T-cell (primary cell): ENCODE data around the gene CHD2. TPM values are rescaled to one million over a fixed set of nuclear protein-coding genes. Genes with fewer than 3 reads are reported as not detected.

Source experiments
- ATAC-seq, 4 experiments: fragments of 200-7000 bp in 3 of 4; fragments of 150-1000 bp in 1 of 4; cut with Tn5 transposase; replicated peaks in 1 of 4; 1 replicate in 3 of 4; 2 replicates in 1 of 4; pipeline ENCODE4 v1.10.0; 2021; ENCODE audit warnings: moderate library complexity in 3 of 4, mild to moderate bottlenecking in 2 of 4, moderate number of reproducible peaks in 1 of 4
- CTCF ChIA-PET, 2 donors: fragments of 300-600 bp; sonication (Branson Sonifier 250); formaldehyde crosslinking; loops; one replicate each; lab custom pipeline; 2022; ENCODE audit warnings: antibody characterized with exemption in 2 of 2; lab: Charles Lee
- POLR2A ChIA-PET, 2 donors: fragments of 300-600 bp; sonication (Branson Sonifier 250); formaldehyde crosslinking; loops; one replicate each; lab custom pipeline; 2022; ENCODE audit warnings: antibody characterized with exemption in 2 of 2; lab: Charles Lee
- DNase-seq, 35 experiments: peaks; one replicate each; pipeline versions ENCODE4 v3.0.0 to v3.0.0-alpha.2; 2013 to 2023
- H3K27ac ChIP-seq: one replicate; pipeline ENCODE4 v1.5.1; 2013; ENCODE audit warnings: low read length
- H3K27me3 ChIP-seq, 2 experiments: replicated peaks in 1 of 2; 1 replicate in 1 of 2; 2 replicates in 1 of 2; pipeline versions ENCODE4 v1.6.1 to v1.7.0; 2013; ENCODE audit warnings: low read length in 1 of 2, mixed read lengths in 1 of 2; ENCODE audit not compliant: control insufficient read depth in 2 of 2, insufficient read depth in 2 of 2; ENCODE audit errors: extremely low read depth in 1 of 2
- H3K36me3 ChIP-seq, 2 donors: 1 replicate in 1 of 2; 2 replicates in 1 of 2; pipeline versions ENCODE4 v1.6.1 to v1.7.0; 2013; ENCODE audit warnings: low read length in 1 of 2; ENCODE audit not compliant: control insufficient read depth in 2 of 2, insufficient read depth in 1 of 2; ENCODE audit errors: extremely low read depth in 1 of 2
- H3K4me1 ChIP-seq, 2 experiments: 1 replicate in 1 of 2; 2 replicates in 1 of 2; pipeline versions ENCODE4 v1.6.1 to v1.7.0; 2013; ENCODE audit warnings: low read length in 2 of 2, mixed read lengths in 1 of 2; ENCODE audit not compliant: insufficient read depth in 2 of 2, control insufficient read depth in 1 of 2; ENCODE audit errors: extremely low read depth in 1 of 2
- H3K4me3 ChIP-seq, 2 donors: 1 replicate in 1 of 2; 2 replicates in 1 of 2; pipeline versions ENCODE4 v1.5.1 to v1.7.0; 2013; ENCODE audit warnings: mild to moderate bottlenecking in 2 of 2, low read length in 1 of 2, moderate library complexity in 1 of 2; ENCODE audit not compliant: control insufficient read depth in 1 of 2; ENCODE audit errors: extremely low read depth in 1 of 2
- H3K9me3 ChIP-seq: 2 replicates; pipeline ENCODE4 v1.7.0; 2013
- H3K27ac Mint-ChIP-seq, 2 donors: one replicate each; pipeline ENCODE4 v1.8.0; 2020 to 2021; ENCODE audit warnings: mild to moderate bottlenecking in 2 of 2, mixed read lengths in 2 of 2
- H3K27me3 Mint-ChIP-seq, 2 donors: one replicate each; pipeline ENCODE4 v1.8.0; 2021 to 2022; ENCODE audit warnings: mixed read lengths in 2 of 2
- H3K36me3 Mint-ChIP-seq: one replicate; pipeline ENCODE4 v1.8.0; 2021; ENCODE audit warnings: mixed read lengths
- H3K4me1 Mint-ChIP-seq, 3 donors: one replicate each; pipeline ENCODE4 v1.8.0; 2020 to 2022; ENCODE audit warnings: mixed read lengths in 3 of 3, mild to moderate bottlenecking in 1 of 3
- H3K4me3 Mint-ChIP-seq, 3 donors: one replicate each; pipeline ENCODE4 v1.8.0; 2020 to 2022; ENCODE audit warnings: mild to moderate bottlenecking in 3 of 3, mixed read lengths in 3 of 3, moderate library complexity in 3 of 3
- H3K9me3 Mint-ChIP-seq, 3 donors: one replicate each; pipeline ENCODE4 v1.8.0; 2020 to 2022; ENCODE audit warnings: mixed read lengths in 3 of 3
- WGBS: methylation state at CpG from one replicate; pipeline ENCODE4 v1.1.5; 2013; ENCODE audit warnings: missing lambda C conversion rate; ENCODE audit not compliant: insufficient coverage; 5-methylcytosine and 5-hydroxymethylcytosine counted together
- total RNA-seq, 35 experiments: library from RNA in 6 of 35; stranded (reverse) in 6 of 35; fragments of 120-200 nt in 1 of 35; gene quantifications; one replicate each; pipeline versions ENCODE4 v1.2.1 to v1.2.4 and lab custom pipeline; 2013 to 2026

Gene CHD2
- total RNA-seq, 5 donors from 2014 or later (not counting 1 experiment from before 2014, with no cell fraction given), result 231 to 506 (median 266) TPM

DNA sequence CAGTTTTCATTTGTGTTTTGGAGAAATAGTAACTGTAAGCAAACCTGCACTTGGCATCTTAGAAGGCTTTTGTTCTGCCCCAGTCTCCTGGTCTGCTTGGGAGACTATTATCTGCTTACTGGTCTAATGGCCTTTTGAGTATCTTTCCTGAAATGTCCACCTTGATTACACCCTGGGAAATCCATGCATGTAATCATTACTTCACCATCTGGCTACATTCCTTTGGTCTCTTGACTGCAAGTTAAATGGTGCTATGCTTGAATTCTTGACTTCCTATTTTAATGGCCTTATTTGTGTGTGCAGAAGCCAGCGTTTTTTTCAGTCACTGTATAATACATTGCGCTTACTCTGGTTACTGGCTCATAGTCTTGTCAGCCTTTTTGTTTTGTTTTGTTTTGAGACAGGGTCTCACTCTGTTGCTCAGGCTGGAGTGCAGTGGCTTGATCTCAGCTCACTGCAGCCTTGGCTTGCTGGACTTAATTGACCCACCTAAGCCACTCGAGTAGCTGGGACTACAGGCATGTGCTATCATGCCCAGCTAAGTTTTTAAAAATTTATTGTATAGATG, 30.0 kb downstream of the CHD2 start:
- POLR2A ChIA-PET, result interaction anchor here (0.5 to 1.1 kb wide), 3 partner anchors 22 to 128 kb away, joined by 3 to 4 read pairs (median 3); no protein-coding TSS in a partner anchor
- 60% methylated on average over 3 of the region's 3 CpGs for WGBS
- no peaks in the 10 kb centered on the region for H3K9me3 Mint-ChIP-seq
- H3K27me3 ChIP-seq, result no peaks in the 10 kb centered on the region
- peaks cover 65 to 68% (median 67%) of the 10 kb centered on the region in 3 donors for H3K4me1 Mint-ChIP-seq
- DNase-seq (no peak), ATAC-seq (no peak)
- H3K4me3 ChIP-seq, result no peak overlapping the region
- H3K36me3 Mint-ChIP-seq, result peaks cover 78% of the 10 kb centered on the region
- peaks cover 15 to 91% of the 10 kb centered on the region in 2 donors for H3K36me3 ChIP-seq
- H3K4me3 Mint-ChIP-seq, result peak overlapping the region in 1 of 3 donors; percentile 12
- no peaks in the 10 kb centered on the region for H3K9me3 ChIP-seq
- no peaks in the 10 kb centered on the region for H3K4me1 ChIP-seq
- no peaks in the 10 kb centered on the region for H3K27me3 Mint-ChIP-seq
- CTCF ChIA-PET, result interaction anchor here in 1 of 2 donors (0.6 to 2.0 kb wide), 2 partner anchors 12 to 33 kb away, joined by 3 to 7 read pairs; no protein-coding TSS in a partner anchor
- H3K27ac Mint-ChIP-seq, result peak overlapping the region; percentile 9 to 29
- H3K27ac ChIP-seq, result no peak overlapping the region

DNA sequence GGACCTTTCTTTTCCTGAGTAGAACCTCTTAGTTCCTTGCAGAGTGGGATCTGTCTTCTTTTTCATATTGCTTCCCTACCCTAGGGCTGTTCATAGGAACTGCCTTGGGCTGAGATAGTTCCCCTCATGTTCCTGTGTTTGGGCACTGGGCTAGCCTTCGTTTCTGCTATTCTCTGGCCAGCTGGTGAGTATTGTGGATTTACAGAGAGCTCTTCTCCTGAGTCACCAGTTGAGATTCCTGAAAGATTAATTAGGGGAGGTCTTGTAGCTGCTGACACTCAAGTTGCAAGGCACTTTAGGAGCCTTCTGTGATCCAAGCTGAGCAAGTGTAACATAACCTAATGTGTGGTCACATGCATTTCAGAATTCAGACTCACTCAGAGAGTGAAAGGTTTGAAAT, 30.7 kb downstream of the CHD2 start:
- Histone ChIP-seq H3K4me1 (peaks cover 0 to 4% of the 10 kb centered on the region in 2 experiments), H3K27ac (no peak overlapping the region), H3K9me3 (no peaks in the 10 kb centered on the region), H3K4me3 (no peak overlapping the region), H3K36me3 (peaks cover 10 to 91% of the 10 kb centered on the region in 2 donors), H3K27me3 (no peaks in the 10 kb centered on the region)
- H3K36me3 Mint-ChIP-seq, result peaks cover 78% of the 10 kb centered on the region
- no CpG with 5 or more reads among the region's 1 CpG for WGBS
- ATAC-seq (peak in 1 of 4 experiments; percentile 26), DNase-seq (no peak)
- ChIA-PET CTCF (no interaction called here), POLR2A (interaction anchor here (0.9 to 1.1 kb wide), 2 partner anchors 23 to 51 kb away, joined by 3 to 4 read pairs; no protein-coding TSS in a partner anchor)
- no peak overlapping the region for H3K4me3 Mint-ChIP-seq
- H3K4me1 Mint-ChIP-seq, result peaks cover 65 to 69% (median 67%) of the 10 kb centered on the region in 3 donors
- H3K9me3 Mint-ChIP-seq, result no peaks in the 10 kb centered on the region
- H3K27me3 Mint-ChIP-seq, result no peaks in the 10 kb centered on the region
- H3K27ac Mint-ChIP-seq, result peak overlapping the region; percentile 28 to 29

DNA sequence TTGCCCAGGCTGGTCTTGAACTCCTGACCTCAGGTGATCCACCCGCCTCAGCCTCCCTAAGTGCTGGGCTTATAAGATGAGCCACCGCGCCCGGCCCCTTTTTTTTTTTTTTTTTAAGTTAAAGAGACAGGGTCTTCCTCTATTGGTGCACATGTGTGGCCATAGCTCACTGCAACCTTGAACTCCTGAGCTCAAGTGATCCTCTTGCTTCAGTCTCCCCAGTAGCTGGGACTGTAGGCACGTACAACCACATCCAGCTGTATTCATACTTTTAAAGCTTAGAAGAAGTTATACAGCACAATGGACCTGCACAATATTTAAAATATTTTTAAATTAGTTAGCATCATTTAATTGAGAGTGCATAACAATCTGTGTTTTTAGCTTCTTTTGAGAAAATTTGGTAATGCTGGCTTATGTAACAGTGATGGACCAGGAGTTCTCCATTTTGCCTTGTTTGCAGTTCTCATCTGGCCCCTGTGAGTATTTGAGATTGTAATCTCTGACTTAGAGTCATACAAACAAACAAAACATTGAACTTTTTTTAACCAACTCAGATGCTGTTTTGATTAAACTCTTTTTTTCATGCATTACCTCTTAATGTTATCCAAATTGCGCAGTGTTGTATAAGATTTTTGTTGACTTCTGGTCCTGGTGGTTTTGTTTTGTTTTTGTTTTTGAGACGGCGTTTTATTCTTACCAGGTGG, 33.0 kb downstream of the CHD2 start:
- WGBS, result no CpG with 5 or more reads among the region's 8 CpGs
- Histone ChIP-seq H3K27ac (no peak overlapping the region), H3K9me3 (no peaks in the 10 kb centered on the region), H3K36me3 (peaks cover 10 to 94% of the 10 kb centered on the region in 2 donors), H3K27me3 (no peaks in the 10 kb centered on the region), H3K4me1 (peaks cover 9 to 14% of the 10 kb centered on the region in 2 experiments), H3K4me3 (no peak overlapping the region)
- Mint-ChIP-seq H3K9me3 (no peaks in the 10 kb centered on the region), H3K4me1 (peaks cover 63 to 67% (median 64%) of the 10 kb centered on the region in 3 donors), H3K36me3 (peaks cover 74% of the 10 kb centered on the region), H3K27ac (peak overlapping the region in 1 of 2 donors; percentile 11), H3K27me3 (no peaks in the 10 kb centered on the region), H3K4me3 (no peak overlapping the region)
- ChIA-PET CTCF (interaction anchor here (0.6 to 1.4 kb wide), 5 partner anchors 32 to 136 kb away, joined by 3 to 7 read pairs (median 4); no protein-coding TSS in a partner anchor), POLR2A (interaction anchor here (0.5 to 1.0 kb wide), 3 partner anchors 9 to 127 kb away, joined by 4 to 14 read pairs (median 6); no protein-coding TSS in a partner anchor)
- no peak for ATAC-seq
- DNase-seq, result no peak

DNA sequence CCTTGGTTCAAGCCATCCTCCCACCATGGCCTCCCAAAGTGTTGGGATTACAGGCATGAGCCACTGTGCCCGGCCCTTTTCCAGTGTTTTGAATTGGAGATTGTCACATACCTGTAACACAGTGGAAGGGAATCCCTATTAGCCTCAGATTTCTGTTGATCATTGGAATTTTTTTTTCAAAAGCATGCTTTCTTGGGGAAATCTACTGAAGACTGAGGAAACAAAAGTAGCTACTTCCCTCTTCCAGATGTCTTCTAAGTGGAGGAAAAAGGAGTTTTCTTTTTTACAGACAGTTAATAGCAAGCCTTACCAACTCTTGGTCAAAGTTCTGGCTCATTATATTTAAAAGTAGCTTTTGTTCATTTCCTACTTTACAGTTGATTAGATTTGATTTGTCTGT, 33.7 kb downstream of the CHD2 start:
- peaks cover 57 to 60% (median 60%) of the 10 kb centered on the region in 3 donors for H3K4me1 Mint-ChIP-seq
- ChIA-PET POLR2A (interaction anchor here in 1 of 2 donors (0.5 kb wide), 1 partner anchor 127 kb away, joined by 14 read pairs; no protein-coding TSS in a partner anchor), CTCF (interaction anchor here in 1 of 2 donors (0.6 to 0.9 kb wide), 2 partner anchors 90 to 133 kb away, joined by 3 to 4 read pairs; no protein-coding TSS in a partner anchor)
- H3K36me3 ChIP-seq, result peaks cover 10 to 94% of the 10 kb centered on the region in 2 donors
- H3K4me3 ChIP-seq, result no peak overlapping the region
- H3K27me3 ChIP-seq, result no peaks in the 10 kb centered on the region
- H3K9me3 Mint-ChIP-seq, result no peaks in the 10 kb centered on the region
- H3K27ac Mint-ChIP-seq, result peak overlapping the region in 1 of 2 donors; percentile 54
- H3K27ac ChIP-seq, result no peak overlapping the region
- no peak overlapping the region for H3K4me3 Mint-ChIP-seq
- WGBS, result no CpG with 5 or more reads among the region's 1 CpG
- ATAC-seq, result no peak
- peaks cover 9 to 14% of the 10 kb centered on the region in 2 experiments for H3K4me1 ChIP-seq
- H3K9me3 ChIP-seq, result no peaks in the 10 kb centered on the region
- peaks cover 67% of the 10 kb centered on the region for H3K36me3 Mint-ChIP-seq
- no peaks in the 10 kb centered on the region for H3K27me3 Mint-ChIP-seq
- DNase-seq, result no peak

DNA sequence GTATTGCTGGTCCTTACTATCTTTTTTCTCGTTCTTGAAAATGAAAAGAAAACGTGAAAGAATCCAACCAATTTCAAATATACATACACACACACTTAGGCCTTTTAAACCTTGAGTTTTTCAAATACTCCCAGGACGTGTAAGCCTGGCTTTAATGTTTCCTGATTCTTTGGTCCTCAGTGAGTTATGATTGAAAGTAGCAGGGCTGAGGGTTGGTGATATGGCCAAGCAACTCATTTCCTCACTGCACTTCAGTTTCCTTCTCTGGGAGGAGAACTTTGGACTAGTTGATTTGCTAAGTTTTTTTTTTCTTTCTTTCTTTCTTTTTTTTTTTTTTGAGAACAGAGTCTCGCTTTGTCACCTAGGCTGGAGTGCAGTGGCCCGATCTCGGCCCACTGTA, 34.6 kb downstream of the CHD2 start:
- Histone ChIP-seq H3K9me3 (no peaks in the 10 kb centered on the region), H3K4me1 (peaks cover 9 to 14% of the 10 kb centered on the region in 2 experiments), H3K27ac (no peak overlapping the region), H3K27me3 (no peaks in the 10 kb centered on the region), H3K36me3 (peaks cover 10 to 95% of the 10 kb centered on the region in 2 donors), H3K4me3 (no peak overlapping the region)
- Mint-ChIP-seq H3K4me1 (peaks cover 57 to 63% (median 61%) of the 10 kb centered on the region in 3 donors), H3K27ac (peak overlapping the region; percentile 34 to 54), H3K9me3 (no peaks in the 10 kb centered on the region), H3K36me3 (peaks cover 71% of the 10 kb centered on the region), H3K4me3 (no peak overlapping the region), H3K27me3 (no peaks in the 10 kb centered on the region)
- DNase-seq, result no peak
- ChIA-PET POLR2A (interaction anchor here in 1 of 2 donors (0.6 to 0.7 kb wide), 2 partner anchors 82 to 147 kb away, joined by 5 read pairs; no protein-coding TSS in a partner anchor), CTCF (interaction anchor here in 1 of 2 donors (0.7 kb wide), 1 partner anchor 83 kb away, joined by 6 read pairs; no protein-coding TSS in a partner anchor)
- no peak for ATAC-seq
- no CpG with 5 or more reads among the region's 6 CpGs for WGBS

DNA sequence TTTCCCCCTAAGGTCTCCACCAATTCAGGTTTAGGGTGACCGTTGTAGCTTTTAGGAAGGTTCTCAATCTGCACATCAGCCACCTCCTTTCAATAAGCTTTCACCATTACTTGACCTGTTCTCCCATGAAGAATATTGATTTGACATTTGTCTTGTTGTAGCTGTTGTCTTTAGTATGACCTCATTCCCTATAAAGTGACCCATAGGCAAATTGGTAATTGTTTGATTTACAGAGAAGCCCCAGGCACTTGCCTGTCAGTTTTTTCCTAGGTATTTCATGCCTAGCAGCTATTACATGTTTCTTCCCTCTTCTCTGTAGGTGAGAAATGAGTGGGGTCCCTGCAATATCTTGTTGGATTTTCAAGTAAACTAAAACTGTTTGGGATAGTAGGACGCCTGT, 36.0 kb downstream of the CHD2 start:
- Mint-ChIP-seq H3K4me3 (no peak overlapping the region), H3K4me1 (peaks cover 44 to 51% (median 51%) of the 10 kb centered on the region in 3 donors), H3K36me3 (peaks cover 60% of the 10 kb centered on the region), H3K27ac (peak overlapping the region; percentile 23 to 64), H3K9me3 (no peaks in the 10 kb centered on the region), H3K27me3 (no peaks in the 10 kb centered on the region)
- ChIA-PET CTCF (interaction anchor here in 1 of 2 donors (1.3 kb wide), 1 partner anchor 11 kb away, joined by 4 read pairs; no protein-coding TSS in a partner anchor), POLR2A (interaction anchor here in 1 of 2 donors (0.8 to 1.2 kb wide), 2 partner anchors 10 to 147 kb away, joined by 3 to 4 read pairs; no protein-coding TSS in a partner anchor)
- ATAC-seq (no peak), DNase-seq (no peak)
- Histone ChIP-seq H3K9me3 (no peaks in the 10 kb centered on the region), H3K36me3 (peaks cover 5 to 91% of the 10 kb centered on the region in 2 donors), H3K27ac (peak overlapping the region; percentile 43), H3K4me1 (peaks cover 9 to 14% of the 10 kb centered on the region in 2 experiments), H3K4me3 (no peak overlapping the region), H3K27me3 (no peaks in the 10 kb centered on the region)
- no CpG with 5 or more reads among the region's 2 CpGs for WGBS
